ENCODE measurements around the gene RAB40C.
A peak's percentile ranks its signal among the peaks of the same experiment; 100 is the strongest.

RAB40C gene

DNA sequence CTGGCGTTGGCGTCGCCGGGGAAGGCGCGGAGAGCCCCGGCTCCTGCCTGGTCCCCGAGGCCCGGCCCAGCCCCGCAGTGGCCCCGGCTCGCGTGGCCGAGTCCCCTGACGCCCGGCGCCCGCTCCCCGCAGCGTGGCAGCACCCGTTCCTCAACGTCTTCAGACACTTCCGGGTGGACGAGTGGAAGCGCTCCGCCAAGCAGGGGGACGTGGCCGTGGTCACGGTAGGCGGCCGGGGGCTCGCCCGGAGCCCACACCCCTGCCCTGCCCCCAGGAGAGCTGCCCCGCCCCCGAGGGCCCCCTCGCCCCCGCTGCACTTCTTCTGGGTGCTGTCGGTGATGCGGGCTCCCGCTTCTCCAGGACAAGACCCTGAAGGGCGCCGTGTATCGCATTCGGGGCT is 59.8 kb downstream of the RAB40C start:
- DNase-seq, result no peak

DNA sequence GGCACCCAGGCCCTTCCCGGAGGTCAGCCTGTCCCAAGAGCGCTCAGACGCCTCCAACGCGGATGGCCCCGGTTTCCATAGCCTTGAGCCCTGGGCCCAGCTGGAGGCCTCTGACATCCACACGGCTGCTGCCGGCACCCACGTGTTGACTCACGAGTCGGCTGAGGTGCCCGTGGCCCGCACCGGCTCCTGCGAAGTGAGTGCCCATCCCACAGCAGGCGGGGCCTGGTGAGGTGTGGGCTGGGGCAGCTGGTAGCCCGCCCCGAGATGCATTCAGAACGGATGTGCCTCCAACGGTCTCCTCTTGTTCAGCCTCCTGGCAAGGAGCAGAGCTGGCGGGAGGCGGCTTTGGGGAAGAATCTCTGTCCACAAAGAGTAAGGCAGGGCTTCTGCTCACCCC is 62.0 kb downstream of the RAB40C start:
- DNase-seq, result no peak

GRCh38 chr16:652454-653305 is 62.8 kb downstream of the RAB40C start:
- DNase-seq, result no peak

DNA sequence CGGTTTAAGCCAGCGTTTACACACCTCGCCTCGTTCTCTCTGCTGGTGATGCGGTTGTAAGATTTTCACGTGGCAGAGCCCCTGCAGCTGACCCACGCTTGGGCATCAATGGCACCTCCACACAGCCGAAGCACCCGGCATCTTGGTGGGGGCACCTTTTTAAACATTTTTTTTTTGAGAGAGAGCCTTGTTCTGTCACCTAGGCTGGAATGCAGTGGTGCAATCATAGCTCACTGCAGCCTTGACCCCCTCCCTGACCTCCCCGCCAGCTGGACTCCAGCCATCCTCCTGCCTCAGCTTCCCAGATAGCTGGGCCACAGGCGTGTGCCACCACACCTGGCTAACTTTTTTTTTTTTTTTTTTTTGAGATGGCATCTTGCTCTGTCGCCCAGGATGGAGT is 64.2 kb downstream of the RAB40C start:
- DNase-seq, result no peak

GRCh38 chr16:657487-657886 is 67.6 kb downstream of the RAB40C start:
- DNase-seq, result no peak

GRCh38 chr16:658679-659571 is 69.1 kb downstream of the RAB40C start:
- no peak for DNase-seq

- DNase-seq, result no peak
Measured at GRCh38 chr16:659618-660017, 69.8 kb downstream of the RAB40C start.

GRCh38 chr16:660132-660458 is 70.2 kb downstream of the RAB40C start:
- no peak for DNase-seq

GRCh38 chr16:660459-661183 is 70.8 kb downstream of the RAB40C start:
- DNase-seq, result peak; percentile 74

DNA sequence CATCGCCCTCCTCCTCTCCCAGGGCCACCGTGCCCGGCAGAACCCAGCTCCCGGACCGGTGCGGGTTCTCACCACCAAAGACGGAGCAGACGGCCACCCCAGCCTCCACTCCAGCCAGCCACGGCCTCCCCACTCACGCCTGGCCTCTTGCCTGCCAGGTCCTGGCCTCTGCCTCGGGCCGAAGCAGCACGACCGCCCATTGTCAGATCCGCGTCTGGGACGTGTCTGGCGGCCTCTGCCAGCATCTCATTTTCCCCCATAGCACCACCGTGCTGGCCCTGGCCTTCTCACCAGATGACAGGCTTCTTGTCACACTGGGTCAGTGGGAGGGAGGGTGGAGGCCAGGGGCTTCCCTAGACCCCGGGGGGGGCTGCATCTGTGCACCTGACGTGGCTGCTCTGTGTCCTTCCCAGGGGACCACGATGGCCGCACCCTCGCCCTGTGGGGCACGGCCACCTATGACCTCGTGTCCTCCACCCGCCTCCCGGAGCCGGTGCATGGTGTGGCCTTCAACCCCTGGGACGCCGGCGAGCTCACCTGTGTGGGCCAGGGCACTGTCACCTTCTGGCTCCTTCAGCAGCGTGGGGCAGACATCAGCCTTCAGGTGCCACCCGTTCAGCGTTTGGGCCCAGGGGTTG is 71.4 kb downstream of the RAB40C start:
- DNase-seq, result no peak

GRCh38 chr16:662095-662494 is 72.2 kb downstream of the RAB40C start:
- no peak for DNase-seq

DNA sequence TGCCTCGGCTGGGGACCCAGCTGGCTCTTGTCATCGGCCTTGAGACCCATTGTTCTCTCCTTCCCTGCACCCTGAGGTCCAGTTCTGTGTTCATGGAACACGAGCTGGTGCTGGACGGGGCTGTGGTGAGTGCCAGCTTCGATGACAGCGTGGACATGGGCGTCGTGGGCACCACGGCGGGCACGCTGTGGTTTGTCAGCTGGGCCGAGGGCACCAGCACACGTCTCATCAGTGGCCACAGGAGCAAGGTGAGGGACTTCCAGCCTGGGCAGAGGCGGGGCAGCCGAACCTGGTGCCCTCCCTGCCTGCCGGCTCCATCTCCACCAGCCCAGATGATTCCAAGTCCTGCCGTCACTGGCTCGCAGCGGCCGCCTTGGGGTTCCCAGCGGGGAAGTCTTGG is 72.7 kb downstream of the RAB40C start:
- no peak for DNase-seq

GRCh38 chr16:666572-666971 is 76.7 kb downstream of the RAB40C start:
- no peak for DNase-seq

DNA sequence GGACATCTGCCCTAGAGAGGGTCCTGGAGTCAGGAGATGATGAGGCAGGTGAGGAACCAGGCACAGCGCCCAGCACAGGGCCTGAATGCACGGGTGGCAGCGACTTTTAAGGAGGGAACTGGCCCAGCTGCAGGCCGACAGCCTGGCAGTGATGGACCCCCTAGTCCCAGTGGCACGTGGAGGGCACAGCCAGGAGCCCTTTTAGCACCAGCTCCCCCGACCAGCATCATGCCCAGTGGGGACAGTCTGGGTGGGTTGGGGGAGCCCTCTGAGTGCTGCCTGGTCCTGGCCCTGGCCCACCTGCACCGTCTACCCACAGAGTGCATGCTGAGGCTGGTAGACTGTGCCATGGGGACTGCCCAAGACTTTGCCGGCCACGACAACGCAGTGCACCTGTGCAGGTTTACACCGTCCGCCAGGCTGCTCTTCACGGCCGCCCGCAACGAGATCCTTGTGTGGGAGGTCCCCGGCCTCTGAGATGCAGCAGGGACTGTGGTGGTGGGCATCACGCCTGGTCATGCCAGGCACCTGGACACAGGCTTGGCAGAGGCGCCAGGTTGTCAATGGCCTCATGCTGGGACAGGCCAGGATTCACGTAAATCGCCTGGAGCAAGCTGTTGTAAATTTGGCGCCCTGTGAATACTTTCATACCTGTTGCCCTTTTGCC is 77.4 kb downstream of the RAB40C start:
- DNase-seq, result no peak

DNA sequence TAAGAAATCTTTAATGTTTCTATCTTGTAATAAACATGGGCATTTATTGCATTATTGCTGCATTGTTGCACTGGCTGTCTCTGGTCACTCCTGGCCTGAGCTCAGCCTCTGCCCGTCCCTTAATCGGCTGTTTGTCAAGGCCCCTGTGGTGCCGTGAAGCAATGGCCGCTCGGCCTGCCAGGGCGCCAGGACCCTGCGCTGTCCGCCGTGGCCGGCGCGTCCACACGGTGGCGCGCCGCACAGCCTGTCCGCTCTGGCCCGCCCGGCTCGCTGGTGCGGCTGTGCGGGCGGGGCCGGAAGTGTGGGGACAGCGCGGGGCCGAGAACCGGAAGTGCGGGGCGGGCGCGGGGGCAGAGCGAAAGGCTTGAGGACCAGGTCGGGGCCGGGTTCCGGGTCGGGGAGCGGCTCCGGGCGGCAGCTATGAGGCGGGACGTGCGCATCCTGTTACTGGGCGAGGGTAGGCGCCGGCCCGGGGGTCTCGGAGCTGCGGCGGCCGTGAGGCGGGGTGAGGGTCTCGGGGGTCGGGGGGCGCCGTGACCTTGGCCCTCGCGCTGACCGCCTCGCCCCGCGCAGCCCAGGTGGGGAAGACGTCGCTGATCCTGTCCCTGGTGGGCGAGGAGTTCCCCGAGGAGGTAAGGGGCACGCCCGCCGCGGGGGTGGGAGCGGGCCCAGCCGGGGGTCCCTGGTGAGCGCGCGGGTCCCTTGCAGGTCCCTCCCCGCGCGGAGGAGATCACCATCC is 78.1 kb downstream of the RAB40C start, which contains the start of gene RHOT2:
TSS of gene RHOT2 (plus strand) at position 353 of the 739 bp plus-strand sequence. CDS start at position 421, 68 bp downstream.
- DNase-seq, result peak; percentile 89

GRCh38 chr16:668519-669171 is 78.8 kb downstream of the RAB40C start:
- no peak for DNase-seq

- no peak for DNase-seq
Measured at GRCh38 chr16:669666-670065, 79.8 kb downstream of the RAB40C start.

GRCh38 chr16:670485-671352 is 80.9 kb downstream of the RAB40C start:
- no peak for DNase-seq

GRCh38 chr16:671353-672131 is 81.7 kb downstream of the RAB40C start:
- no peak for DNase-seq
